Large intestine (tissue), 3 donors: Measurements from ENCODE around the gene CDC42BPB. TPM values are rescaled to one million over a fixed set of nuclear protein-coding genes. Genes with fewer than 3 reads are reported as not detected.

Source experiments
- DNase-seq, 2 donors: peaks; one replicate each; pipeline versions ENCODE4 v3.0.0 to v3.0.0-alpha.2; 2013
- H3K27ac ChIP-seq: one replicate; pipeline ENCODE4 v1.5.1; 2013; ENCODE audit warnings: low read length
- H3K27me3 ChIP-seq: 2 replicates; pipeline ENCODE4 v1.6.1; 2013; ENCODE audit warnings: low read length; ENCODE audit not compliant: control insufficient read depth, insufficient read depth
- H3K36me3 ChIP-seq: 2 replicates; pipeline ENCODE4 v1.6.1; 2013; ENCODE audit warnings: low read length; ENCODE audit not compliant: control insufficient read depth, insufficient read depth
- H3K4me1 ChIP-seq: one replicate; pipeline ENCODE4 v1.6.1; 2013; ENCODE audit warnings: low read length; ENCODE audit not compliant: control insufficient read depth, insufficient read depth
- H3K4me3 ChIP-seq: one replicate; pipeline ENCODE4 v1.5.1; 2013; ENCODE audit warnings: low read length
- H3K9me3 ChIP-seq: one replicate; pipeline ENCODE4 v1.6.1; 2013; ENCODE audit warnings: mild to moderate bottlenecking, low read depth, low read length, moderate library complexity; ENCODE audit not compliant: control insufficient read depth
- WGBS: methylation state at CpG from one replicate; pipeline ENCODE4 v1.1.5; 2013; ENCODE audit warnings: low lambda C conversion rate; ENCODE audit not compliant: insufficient coverage; 5-methylcytosine and 5-hydroxymethylcytosine counted together
- polyA plus RNA-seq: library from polyadenylated mRNA; unstranded; fragments of 120-200 nt; gene quantifications from one replicate; pipeline ENCODE4 v1.2.1, GENCODE V29; 2013

CDC42BPB gene
- polyA plus RNA-seq, 1 donor = 72.5 TPM

DNA sequence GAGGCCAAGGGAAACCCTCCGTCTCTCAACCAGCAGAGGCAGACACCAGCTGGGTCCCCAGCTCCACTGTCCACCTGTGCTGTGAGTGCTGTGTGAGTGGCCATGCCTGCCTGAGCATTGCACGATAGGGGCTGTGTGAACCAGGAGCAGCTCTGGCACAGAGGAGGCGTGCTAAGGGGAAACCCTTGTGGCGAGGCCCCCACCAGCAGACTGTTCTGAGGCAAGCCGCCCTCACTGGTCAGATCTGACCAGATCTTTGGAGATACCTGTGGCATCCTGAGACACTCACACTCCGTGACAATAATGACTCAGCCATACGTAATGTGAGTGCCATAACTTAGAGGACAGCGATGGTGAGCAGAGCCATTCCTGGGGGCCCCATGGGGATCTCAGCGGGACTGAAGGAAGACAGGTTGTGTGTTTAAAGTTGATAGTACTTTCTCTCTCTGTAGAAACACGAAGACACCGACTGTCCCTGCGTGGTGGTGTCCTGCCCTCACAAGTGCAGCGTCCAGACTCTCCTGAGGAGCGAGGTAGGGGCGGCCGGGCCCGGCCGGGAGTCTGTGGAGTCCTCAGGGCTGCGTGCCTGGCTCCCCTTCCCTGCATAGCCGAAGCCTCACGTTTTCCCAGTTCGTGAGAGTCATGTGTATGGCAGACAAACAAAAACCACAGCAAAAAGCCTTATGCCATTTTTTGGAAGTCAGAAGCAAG is 171.5 kb downstream of the CDC42BPB start:
- no peaks in the 10 kb centered on the region for H3K9me3 ChIP-seq
- no peaks in the 10 kb centered on the region for H3K27me3 ChIP-seq
- peaks cover 40% of the 10 kb centered on the region for H3K4me1 ChIP-seq
- peak; percentile 64 to 76 for DNase-seq
- H3K36me3 ChIP-seq = peaks cover 13% of the 10 kb centered on the region
- WGBS = no CpG with 5 or more reads among the region's 22 CpGs
- peak overlapping the region; percentile 78 for H3K27ac ChIP-seq
- no peak overlapping the region for H3K4me3 ChIP-seq

- no peaks in the 10 kb centered on the region for H3K9me3 ChIP-seq
- peak in 1 of 2 donors; percentile 28 for DNase-seq
- peaks cover 50% of the 10 kb centered on the region for H3K4me1 ChIP-seq
- peaks cover 12% of the 10 kb centered on the region for H3K36me3 ChIP-seq
- no peaks in the 10 kb centered on the region for H3K27me3 ChIP-seq
- H3K27ac ChIP-seq = peak overlapping the region; percentile 79
- H3K4me3 ChIP-seq = no peak overlapping the region
- WGBS = no CpG with 5 or more reads among the region's 14 CpGs
Observed at GRCh38 chr14:102883554-102883953, 173.8 kb downstream of the CDC42BPB start.

- Histone ChIP-seq H3K4me1 (peaks cover 46% of the 10 kb centered on the region), H3K9me3 (no peaks in the 10 kb centered on the region), H3K27ac (peak overlapping the region; percentile 79), H3K36me3 (peaks cover 9% of the 10 kb centered on the region), H3K27me3 (no peaks in the 10 kb centered on the region), H3K4me3 (no peak overlapping the region)
- WGBS = no CpG with 5 or more reads among the region's 5 CpGs
- peak; percentile 76 to 88 for DNase-seq
Observed at GRCh38 chr14:102883089-102883541, 174.2 kb downstream of the CDC42BPB start.

Other genes starting within 250 kb of the CDC42BPB start
- gene AMN, start 134.9 kb downstream of the CDC42BPB start, polyA plus RNA-seq = 327 TPM
- not detected for gene LBHD2, start 26.7 kb upstream of the CDC42BPB start, polyA plus RNA-seq
- gene EXOC3L4, start 37.2 kb upstream of the CDC42BPB start, polyA plus RNA-seq = 33.7 TPM
- 21.0 TPM for gene TNFAIP2, start 65.9 kb upstream of the CDC42BPB start, polyA plus RNA-seq